Stimulated activated CD4-positive, alpha-beta T cell treated with anti-CD3 and anti-CD28 coated beads, Interleukin-15, amount 100 ng/mL, for 24 hours (primary cell): ENCODE measurements around the gene CPOX.

Experiments
- DNase-seq: peaks from one replicate; pipeline ENCODE4 v3.0.0-alpha.2; 2020

Gene CPOX

GRCh38 chr3:98594628-98595324, 1.4 kb upstream of the CPOX start:
- DNase-seq, result no peak

- DNase-seq, result no peak
Measured at GRCh38 chr3:98592345-98592935, 971 bp downstream of the CPOX start.

- no peak for DNase-seq
Measured at GRCh38 chr3:98589331-98590036, 3.9 kb downstream of the CPOX start.

- DNase-seq, result no peak
Measured at GRCh38 chr3:98588065-98588464, 5.3 kb downstream of the CPOX start.

- no peak for DNase-seq
Measured at GRCh38 chr3:98587654-98588053, 5.8 kb downstream of the CPOX start.

- DNase-seq, result no peak
Measured at GRCh38 chr3:98584547-98584946, 8.9 kb downstream of the CPOX start.

GRCh38 chr3:98583766-98584165, 9.6 kb downstream of the CPOX start:
- no peak for DNase-seq

GRCh38 chr3:98582042-98582441, 11.4 kb downstream of the CPOX start:
- no peak for DNase-seq

GRCh38 chr3:98581474-98581873, 11.9 kb downstream of the CPOX start:
- no peak for DNase-seq

GRCh38 chr3:98580401-98581386, 12.7 kb downstream of the CPOX start:
- no peak for DNase-seq

- no peak for DNase-seq
Measured at GRCh38 chr3:98577178-98577895, 16.1 kb downstream of the CPOX start.

- DNase-seq, result peak; percentile 62
Measured at GRCh38 chr3:98574132-98574531, 19.3 kb downstream of the CPOX start.

GRCh38 chr3:98573181-98573728, 20.2 kb downstream of the CPOX start:
- no peak for DNase-seq

- DNase-seq, result no peak
Measured at GRCh38 chr3:98568402-98568801, 25.0 kb downstream of the CPOX start.

- no peak for DNase-seq
Measured at GRCh38 chr3:98567666-98568270, 25.6 kb downstream of the CPOX start.

- no peak for DNase-seq
Measured at GRCh38 chr3:98565843-98566242, 27.6 kb downstream of the CPOX start.

- no peak for DNase-seq
Measured at GRCh38 chr3:98565237-98565643, 28.2 kb downstream of the CPOX start.

GRCh38 chr3:98564282-98565005, 29.0 kb downstream of the CPOX start:
- no peak for DNase-seq

GRCh38 chr3:98563661-98564281, 29.6 kb downstream of the CPOX start:
- no peak for DNase-seq
